GM21723 (cell line): Measurements from ENCODE around the gene MAML3.

Source experiments
- ATAC-seq: cut with Tn5 transposase; IDR thresholded peaks from one replicate; pipeline ENCODE4 v1.9.1; 2021; ENCODE audit warnings: mild to moderate bottlenecking, moderate library complexity; ENCODE audit not compliant: unreplicated experiment

MAML3 gene

DNA sequence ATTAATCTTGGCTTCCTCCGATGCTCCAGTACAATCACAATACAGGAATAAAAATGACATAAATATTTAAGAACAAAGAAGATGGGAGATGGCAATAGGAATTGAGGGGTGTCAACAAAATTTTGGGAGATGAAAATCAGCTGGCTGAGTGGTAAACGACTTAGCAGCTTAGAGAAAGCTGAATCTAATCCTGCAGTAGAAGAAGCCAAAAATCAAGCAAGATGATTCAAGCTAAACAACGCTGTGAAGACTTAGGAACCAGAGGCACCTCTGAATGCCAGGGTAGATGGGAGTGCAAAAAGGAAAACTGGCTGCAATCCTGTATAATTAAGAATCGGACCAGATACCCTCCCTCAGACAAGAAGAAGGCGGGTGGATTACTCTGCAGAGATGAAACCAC, 273.1 kb downstream of the MAML3 start:
- no peak for ATAC-seq

DNA sequence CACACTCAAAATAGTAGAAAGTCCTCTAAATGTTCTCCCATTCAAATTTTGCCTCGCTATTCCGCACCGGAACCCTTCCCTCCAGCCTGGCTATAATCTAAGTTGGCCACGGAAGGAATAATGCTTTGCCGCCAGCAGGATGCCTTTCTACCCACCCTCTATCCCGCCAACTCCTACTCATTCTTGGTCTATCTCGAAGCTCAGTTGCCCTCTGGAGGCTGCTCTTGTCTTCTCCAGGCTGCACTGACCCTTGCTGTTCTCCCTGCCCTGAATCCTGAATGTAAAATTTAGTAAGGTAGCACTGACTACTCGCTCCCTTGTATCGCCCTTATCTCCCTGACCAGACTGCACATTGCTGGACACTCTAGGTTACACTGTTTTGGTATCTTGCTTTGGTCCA, 275.9 kb downstream of the MAML3 start:
- no peak for ATAC-seq

DNA sequence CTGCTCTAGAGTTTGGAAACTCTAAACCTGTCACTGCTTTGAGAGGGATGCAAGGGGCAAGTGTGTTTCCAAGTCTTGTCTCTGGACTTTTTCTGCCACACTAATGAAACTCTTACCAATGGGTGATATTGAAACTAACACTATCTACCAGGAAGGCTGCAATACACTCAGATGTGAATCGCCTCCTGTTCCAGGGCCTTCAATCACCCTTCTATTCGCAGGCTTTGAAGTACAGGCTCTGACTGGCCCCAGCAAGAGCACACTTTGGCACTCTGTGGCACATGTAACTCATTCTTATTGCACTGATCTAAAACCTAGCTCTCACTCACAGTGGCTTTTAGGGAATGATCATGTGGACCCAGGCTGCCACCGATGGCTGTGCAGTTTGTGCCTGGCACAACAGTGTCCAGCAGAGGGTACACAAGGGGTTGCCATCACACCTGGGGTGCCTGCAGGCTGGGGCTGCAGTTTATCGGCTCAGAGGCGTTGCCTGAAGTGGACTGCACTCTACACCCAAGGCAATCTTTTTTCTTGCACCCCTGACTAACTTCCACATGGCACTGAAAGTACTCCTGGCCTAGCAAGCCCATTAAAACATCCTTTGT, 277.5 kb downstream of the MAML3 start:
- no peak for ATAC-seq

DNA sequence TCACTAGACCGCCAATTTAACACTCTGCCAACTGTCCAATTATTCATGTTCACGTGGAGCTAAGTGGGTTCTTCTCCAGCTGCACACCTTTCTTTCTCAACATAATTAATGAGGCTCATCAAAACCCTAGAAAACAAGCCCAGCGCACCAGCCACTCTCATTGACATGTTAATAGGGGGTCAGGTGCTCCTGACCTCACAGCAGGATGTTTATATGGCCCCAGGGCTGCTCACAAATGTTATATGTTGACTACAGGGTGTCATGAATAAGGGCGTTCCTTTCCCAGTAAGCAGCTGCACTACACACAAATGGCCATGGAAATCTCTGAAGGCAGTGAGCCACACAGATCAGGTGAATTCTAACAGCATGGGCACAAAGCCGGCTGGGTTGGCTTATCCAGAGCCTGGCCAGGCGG, 278.6 kb downstream of the MAML3 start:
- ATAC-seq = no peak

GRCh38 chr4:139873111-139873860, 280.7 kb downstream of the MAML3 start:
- ATAC-seq = no peak

DNA sequence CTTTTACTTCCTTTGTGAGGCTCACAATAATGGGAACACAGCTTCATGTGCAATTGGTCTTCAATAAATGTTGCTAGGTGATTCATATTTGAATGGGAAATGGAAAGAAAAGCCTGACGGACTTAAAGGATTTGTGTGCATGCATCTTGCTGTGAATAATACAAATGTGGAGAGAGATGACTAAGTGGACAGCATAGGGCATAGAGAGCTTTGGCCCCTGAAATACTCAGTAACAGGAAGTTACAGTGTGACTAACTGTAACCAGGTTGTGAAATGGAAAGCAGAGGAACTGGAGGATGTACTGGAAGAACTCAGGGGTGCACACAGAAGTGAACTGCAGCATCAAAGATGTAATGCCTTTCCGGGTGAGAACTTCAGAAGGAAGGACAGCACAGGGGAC, 281.7 kb downstream of the MAML3 start:
- no peak for ATAC-seq

DNA sequence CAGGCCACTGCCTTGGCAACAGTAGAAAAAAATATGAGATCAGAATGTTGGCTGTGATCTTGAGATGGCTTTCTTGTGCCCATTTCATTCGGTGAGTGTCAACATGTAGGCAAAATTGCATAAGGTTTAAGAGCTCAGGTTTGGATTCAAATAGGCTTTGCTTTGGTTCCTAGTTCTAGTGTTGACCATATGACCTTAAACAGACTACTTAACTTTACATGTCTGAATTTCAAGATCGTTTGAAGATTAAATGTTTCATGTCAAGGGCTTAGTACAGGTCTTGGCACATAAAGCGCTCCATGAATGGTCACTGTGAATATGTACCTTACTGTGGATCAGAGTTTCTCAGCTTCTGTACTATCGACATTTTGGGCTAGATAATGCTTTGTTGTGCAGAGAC, 284.2 kb downstream of the MAML3 start:
- no peak for ATAC-seq

DNA sequence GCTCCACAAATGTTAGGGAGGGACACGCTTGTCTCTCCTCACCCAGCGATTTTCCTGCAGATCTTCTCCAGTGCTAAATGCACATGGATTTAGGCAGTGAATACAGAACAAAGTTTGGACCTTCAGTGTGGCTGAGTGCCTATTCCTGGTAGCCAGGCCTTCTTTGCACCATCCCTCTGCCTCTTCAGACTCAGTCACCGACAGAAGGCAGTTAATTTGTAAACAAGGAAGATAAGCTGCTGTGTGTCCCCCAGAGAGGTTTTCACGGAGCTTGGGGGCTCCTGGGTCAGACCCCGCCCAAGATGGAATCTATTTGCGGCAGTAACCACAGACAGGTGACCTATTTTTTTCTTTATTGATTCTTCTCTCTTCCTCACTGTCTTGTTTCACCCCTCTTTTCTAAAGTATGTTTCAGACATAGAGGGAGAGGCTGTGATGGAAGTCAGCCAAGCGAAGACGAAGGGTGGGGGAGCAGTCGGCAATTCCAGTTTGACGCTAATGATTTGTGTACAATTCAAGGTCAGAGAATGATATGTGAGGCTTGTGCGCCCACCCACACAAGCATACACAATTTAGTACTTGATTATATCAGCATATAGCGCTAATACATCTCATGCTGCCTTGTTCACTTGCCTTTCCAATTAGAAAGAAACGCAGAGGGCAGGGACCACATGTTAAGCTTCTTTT, 287.6 kb downstream of the MAML3 start:
- ATAC-seq = no peak

- ATAC-seq = no peak
Measured at GRCh38 chr4:139865537-139865936, 288.4 kb downstream of the MAML3 start.

DNA sequence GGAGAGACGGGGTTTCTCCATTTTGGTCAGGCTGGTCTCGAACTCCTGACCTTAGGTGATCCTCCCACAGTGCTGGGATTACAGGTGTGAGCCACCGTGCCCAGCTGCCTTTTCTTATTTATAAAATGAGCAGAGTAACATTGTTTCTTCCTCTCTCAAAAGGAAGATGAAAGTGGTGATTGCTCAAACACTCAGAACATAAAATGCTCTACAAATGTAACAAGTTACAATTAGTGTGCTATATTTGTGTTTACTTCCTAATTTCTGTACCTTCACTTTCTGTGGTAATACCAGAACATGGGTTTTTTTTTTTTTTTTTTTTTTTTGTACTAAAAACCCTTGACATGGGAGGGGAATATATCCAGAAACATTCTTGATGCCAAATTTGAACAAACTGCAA, 290.5 kb downstream of the MAML3 start:
- ATAC-seq = no peak

DNA sequence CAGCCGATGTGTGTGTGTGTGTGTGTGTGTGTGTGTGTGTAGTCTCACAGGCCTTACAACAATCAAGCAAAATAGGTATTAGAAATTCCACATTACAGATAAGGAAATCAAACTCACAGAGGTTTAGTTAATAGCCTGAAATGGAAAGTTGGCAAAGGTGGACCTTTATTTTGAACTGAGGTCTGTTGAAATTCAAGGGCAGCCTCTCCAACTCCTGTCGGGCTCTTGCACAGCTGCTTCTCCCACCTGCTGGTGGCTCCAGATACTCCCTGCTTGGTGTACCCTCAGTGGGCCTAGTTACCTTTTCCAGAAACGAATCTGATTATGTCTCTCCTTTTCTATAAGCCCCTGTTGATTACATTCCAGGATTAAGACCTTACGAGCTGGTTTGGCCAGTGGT, 292.5 kb downstream of the MAML3 start:
- ATAC-seq = no peak

- ATAC-seq = no peak
Measured at GRCh38 chr4:139860435-139861024, 293.5 kb downstream of the MAML3 start.

DNA sequence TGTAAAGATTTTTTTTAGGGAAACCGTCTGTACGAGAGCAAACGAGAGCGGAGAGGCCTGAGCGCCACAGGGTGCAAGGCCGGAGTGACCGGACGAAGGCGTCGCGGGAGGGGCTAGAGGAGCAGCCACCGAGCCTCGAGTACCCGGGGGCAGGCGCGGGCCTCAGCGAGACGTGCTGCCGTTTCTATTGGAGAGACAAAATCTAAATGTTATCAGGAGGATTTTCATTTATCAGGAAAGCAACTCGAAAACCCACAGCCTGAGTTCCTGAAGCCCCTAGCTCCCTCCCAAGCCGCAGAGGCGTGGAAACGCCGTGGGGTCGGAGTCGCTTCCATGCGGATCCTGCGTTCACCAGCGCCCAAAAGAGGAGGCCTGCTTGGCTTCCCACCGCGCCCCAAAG, 294.1 kb downstream of the MAML3 start:
- no peak for ATAC-seq

GRCh38 chr4:139858436-139859205, 295.4 kb downstream of the MAML3 start:
- ATAC-seq = peak; percentile 96

GRCh38 chr4:139857977-139858376, 296.0 kb downstream of the MAML3 start:
- no peak for ATAC-seq

DNA sequence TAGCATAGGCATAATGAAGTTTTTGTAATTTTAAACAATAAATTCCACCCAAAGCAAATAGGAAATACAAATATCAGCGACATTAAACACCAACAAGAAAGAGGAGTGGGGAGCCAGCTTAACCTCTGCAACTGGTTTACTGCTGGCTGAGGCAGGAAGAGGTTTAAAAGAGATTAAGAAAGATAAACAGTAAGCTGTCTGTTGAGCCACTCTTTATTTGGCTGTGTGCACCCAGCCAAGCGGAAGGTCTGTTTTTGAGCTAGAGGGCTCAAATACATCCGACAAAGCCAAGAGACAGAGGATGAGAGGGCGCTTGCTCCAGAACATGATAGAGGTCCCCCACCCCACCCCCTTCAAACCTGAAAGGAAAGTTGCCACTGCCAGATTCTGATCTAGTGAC, 297.0 kb downstream of the MAML3 start:
- ATAC-seq = no peak

DNA sequence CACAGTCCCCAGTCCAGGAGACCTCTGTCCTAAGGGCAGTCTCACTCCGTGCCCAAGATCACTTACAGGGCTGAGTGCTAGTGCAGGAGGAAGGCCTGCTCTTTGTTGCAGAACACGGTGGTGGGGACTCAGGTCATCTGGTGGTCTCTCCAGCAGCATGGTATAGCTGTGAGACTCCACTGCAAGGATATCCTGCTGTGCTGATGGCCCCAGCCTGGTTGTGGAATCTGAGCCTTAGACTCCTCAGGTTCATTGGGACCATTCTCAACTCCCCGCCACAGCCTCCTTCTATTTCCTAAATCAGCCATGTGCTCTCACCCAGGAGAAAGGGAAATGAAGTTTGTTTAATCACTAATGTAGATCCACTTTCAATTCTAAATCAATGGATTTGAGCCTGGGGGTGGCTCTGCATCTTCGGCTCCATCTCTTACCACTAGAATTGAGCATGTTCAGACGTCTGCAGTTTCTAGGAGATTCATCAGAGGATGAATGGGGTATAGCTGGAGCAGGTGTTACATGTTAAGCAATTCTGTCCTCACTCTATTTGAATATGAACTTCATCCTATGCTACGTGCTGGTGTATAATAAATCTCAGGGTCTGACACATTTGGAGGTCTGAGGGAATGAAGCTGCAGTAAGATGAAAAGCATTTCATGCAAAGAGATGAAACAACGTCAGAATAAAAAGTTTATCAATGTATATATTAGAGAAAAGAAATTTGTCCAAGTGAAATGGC, 299.1 kb downstream of the MAML3 start:
- ATAC-seq = no peak

- no peak for ATAC-seq
Measured at GRCh38 chr4:139853309-139853708, 300.7 kb downstream of the MAML3 start.

DNA sequence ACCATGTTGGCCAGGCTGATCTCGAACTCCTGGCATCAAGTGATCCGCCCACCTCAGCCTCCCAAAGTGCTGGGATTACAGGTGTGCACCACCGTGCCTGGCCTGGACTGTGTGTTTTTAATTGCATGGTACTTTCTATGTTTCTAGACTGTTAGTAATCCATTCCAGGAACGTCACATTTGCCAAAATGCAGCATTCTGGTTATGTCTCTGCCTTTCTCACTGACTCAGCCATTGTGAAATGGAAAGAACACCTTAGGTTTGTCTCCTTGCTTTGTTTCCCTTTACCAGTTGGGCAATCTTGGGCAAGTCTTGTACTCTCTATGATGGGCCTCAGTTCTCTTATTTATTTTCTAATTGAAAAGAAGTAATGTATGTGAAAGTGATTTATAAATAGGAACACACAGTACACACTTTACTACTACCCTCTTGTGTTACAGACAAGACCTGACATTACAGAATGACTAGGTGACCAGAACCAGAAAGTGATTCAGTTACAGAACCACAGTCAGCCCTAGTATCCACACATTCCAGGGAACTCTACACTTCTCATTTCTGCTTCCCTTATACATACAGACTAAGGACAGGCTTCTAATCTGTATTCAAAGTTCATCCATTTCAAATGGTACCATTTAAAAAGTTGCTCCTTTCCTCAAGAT, 301.2 kb downstream of the MAML3 start:
- ATAC-seq = no peak

DNA sequence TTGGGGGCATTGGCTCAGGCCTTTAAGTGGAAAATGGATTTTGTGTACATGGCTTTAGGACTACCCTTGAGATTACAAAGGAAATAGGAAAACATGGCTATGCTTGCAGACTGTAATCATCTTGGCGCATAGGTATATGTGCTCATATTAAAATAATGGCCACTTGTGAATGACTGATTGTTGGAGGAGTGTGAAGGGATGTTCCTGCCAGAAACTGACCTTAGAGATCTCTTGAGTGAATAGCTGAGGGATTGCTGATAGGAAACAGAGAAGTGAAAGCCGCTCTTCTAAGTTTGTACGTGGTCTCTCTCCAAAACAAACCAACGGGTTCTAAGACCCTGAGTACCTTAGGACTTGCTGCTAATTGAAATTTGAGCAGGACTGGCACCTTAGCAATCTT, 302.3 kb downstream of the MAML3 start:
- no peak for ATAC-seq
